Measurements from ENCODE around the gene ASB13. TPM values are rescaled to one million over a fixed set of nuclear protein-coding genes. Genes with fewer than 3 reads are reported as not detected.

Gene ASB13
- total RNA-seq, 4 donors from 2014 or later, result 11.6 to 18.6 (median 16.5) TPM

DNA sequence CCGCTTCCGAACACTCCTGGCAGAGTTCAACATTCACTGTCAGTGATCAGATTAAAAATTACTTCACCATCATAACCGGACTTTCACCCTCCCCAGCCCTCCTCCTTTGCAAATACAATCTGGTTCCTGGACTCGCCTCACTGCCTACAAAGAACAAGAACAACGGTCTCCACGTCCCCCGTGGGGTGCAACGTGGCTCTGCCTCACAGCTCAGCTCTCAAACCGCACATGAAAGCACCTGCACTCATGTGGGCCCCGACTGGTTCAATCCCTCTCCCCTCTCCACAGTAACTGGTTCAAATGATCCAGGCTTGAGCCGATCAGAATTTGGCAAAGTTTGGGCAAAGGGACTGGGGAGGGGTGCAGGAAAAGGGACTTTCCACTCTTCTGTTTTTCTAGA lies 21.0 kb downstream of the ASB13 start:
- peaks cover 52% of the 10 kb centered on the region for H3K36me3 ChIP-seq
- no peaks in the 10 kb centered on the region for H3K27me3 ChIP-seq
- H3K27ac ChIP-seq, result peak overlapping the region; percentile 72
- H3K4me1 ChIP-seq, result peaks cover 9% of the 10 kb centered on the region
- no peak overlapping the region for H3K4me3 ChIP-seq
- TF ChIP-seq POLR2AphosphoS5 (IDR thresholded peaks at IDR 0.05) (no peak), EP300 (IDR thresholded peaks at IDR 0.05) (no peak), POLR2A (IDR thresholded peaks at IDR 0.05) (no peak)
- TF ChIP-seq, protein P1, sequence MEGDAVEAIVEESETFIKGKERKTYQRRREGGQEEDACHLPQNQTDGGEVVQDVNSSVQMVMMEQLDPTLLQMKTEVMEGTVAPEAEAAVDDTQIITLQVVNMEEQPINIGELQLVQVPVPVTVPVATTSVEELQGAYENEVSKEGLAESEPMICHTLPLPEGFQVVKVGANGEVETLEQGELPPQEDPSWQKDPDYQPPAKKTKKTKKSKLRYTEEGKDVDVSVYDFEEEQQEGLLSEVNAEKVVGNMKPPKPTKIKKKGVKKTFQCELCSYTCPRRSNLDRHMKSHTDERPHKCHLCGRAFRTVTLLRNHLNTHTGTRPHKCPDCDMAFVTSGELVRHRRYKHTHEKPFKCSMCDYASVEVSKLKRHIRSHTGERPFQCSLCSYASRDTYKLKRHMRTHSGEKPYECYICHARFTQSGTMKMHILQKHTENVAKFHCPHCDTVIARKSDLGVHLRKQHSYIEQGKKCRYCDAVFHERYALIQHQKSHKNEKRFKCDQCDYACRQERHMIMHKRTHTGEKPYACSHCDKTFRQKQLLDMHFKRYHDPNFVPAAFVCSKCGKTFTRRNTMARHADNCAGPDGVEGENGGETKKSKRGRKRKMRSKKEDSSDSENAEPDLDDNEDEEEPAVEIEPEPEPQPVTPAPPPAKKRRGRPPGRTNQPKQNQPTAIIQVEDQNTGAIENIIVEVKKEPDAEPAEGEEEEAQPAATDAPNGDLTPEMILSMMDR (IDR thresholded peaks at IDR 0.05), result no peak
- no peak for DNase-seq (ENCODE audit: low spot score in 2 of 2)
- H3K9me3 ChIP-seq, result no peaks in the 10 kb centered on the region
- WGBS, result 59% methylated on average over 11 of the region's 11 CpGs

DNA sequence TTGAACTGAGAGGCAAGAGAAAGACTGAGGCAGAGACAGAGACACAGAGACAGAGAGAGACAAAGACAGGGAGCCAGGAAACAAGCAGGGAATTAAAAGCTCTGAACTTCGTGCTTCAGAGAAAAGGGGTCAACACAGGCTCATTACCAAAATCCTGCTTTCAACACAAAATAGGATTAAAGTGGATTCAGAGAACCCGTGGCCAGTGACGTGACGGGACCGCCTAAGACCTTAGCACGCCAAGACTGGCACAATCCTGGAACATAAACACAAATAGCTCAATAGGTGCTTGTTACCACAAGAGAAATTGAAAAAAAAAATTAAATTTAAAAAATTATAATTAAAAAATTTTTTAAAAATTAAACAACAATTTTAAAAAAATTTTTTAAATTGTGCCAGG lies 21.5 kb downstream of the ASB13 start:
- peaks cover 52% of the 10 kb centered on the region for H3K36me3 ChIP-seq
- WGBS, result 85% methylated on average over 6 of the region's 6 CpGs

DNA sequence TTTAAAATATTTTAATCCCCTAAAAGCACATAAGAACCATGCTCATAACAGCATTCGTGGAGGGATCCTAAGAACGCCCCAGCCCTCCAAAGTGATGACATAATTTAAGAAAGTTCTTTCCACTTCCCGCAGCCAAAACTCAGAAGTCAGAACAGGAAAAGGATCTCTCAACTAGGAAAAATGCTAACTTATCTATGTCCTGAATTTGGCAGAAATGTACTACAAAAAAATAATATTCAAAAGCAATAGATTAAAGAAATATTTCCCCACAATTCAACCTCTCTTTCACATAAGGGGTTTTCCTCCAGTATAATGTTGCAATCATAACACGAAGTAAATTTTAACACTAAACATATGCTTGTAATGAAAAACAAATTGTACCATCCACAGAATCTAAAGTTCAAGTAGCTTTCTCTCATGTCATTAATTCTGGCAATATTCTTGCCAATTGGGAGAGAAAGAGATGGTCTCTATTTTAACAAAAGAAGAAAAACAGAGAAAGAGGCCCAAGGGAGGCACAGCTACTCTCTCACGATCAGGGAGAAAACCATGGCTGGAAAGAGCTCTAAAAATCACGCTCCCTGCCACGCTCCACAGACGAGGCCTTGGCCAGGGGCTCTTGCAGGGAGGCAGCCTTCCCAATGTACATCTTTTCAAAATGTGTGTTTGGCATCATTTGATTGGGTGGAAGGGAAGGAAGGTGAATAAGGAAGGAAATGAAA lies 22.9 kb downstream of the ASB13 start:
- H3K9me3 ChIP-seq, result no peaks in the 10 kb centered on the region
- WGBS, result 60% methylated on average over 8 of the region's 8 CpGs
- no peaks in the 10 kb centered on the region for H3K27me3 ChIP-seq
- peaks cover 9% of the 10 kb centered on the region for H3K4me1 ChIP-seq
- no peak overlapping the region for H3K4me3 ChIP-seq
- DNase-seq (ENCODE audit: low spot score in 2 of 2), result no peak
- TF ChIP-seq, protein P1 (IDR thresholded peaks at IDR 0.05), result no peak
- TF ChIP-seq EP300 (IDR thresholded peaks at IDR 0.05) (no peak), POLR2A (IDR thresholded peaks at IDR 0.05) (no peak), POLR2AphosphoS5 (IDR thresholded peaks at IDR 0.05) (no peak)
- peak overlapping the region; percentile 60 for H3K27ac ChIP-seq
- peaks cover 54% of the 10 kb centered on the region for H3K36me3 ChIP-seq

More for the DNA sequence above, 21.5 kb downstream of the ASB13 start:
- peak overlapping the region; percentile 60 for H3K27ac ChIP-seq
- H3K27me3 ChIP-seq, result no peaks in the 10 kb centered on the region
- peaks cover 9% of the 10 kb centered on the region for H3K4me1 ChIP-seq
- TF ChIP-seq POLR2A (IDR thresholded peaks at IDR 0.05) (no peak), POLR2AphosphoS5 (IDR thresholded peaks at IDR 0.05) (no peak), EP300 (IDR thresholded peaks at IDR 0.05) (no peak)
- TF ChIP-seq, protein P1 (IDR thresholded peaks at IDR 0.05), result no peak
- no peak for DNase-seq (ENCODE audit: low spot score in 2 of 2)
- no peak overlapping the region for H3K4me3 ChIP-seq
- H3K9me3 ChIP-seq, result no peaks in the 10 kb centered on the region

DNA sequence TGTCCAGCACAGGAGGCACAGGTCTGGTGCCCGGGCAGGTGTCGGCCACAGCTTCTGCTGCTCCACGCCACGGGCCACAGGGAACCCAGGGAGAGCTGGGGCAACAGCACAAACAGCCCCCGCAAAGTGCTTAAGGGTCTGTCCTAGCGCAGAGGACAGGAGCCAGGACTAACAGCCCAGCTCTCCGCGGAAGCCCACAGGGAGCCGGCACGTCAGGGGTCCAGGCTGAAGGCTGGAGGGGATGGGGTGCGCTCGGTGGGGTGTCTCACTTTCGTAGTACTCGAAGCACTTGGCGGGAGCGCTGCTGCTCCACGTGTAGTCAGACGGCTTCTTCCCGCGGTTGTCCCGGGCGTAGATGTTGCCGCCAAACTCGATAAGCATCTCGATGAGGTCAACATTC lies 24.9 kb downstream of the ASB13 start:
- no peaks in the 10 kb centered on the region for H3K9me3 ChIP-seq
- no peak overlapping the region for H3K27ac ChIP-seq
- H3K36me3 ChIP-seq, result peaks cover 47% of the 10 kb centered on the region
- WGBS, result 94% methylated on average over 24 of the region's 25 CpGs
- no peak for DNase-seq (ENCODE audit: low spot score in 2 of 2)
- H3K4me1 ChIP-seq, result peaks cover 9% of the 10 kb centered on the region
- H3K27me3 ChIP-seq, result no peaks in the 10 kb centered on the region
- TF ChIP-seq POLR2AphosphoS5 (IDR thresholded peaks at IDR 0.05), result no peak
- TF ChIP-seq, protein P1 (IDR thresholded peaks at IDR 0.05), result no peak
- no peak for TF ChIP-seq POLR2A (IDR thresholded peaks at IDR 0.05)
- no peak for TF ChIP-seq EP300 (IDR thresholded peaks at IDR 0.05)
- no peak overlapping the region for H3K4me3 ChIP-seq

DNA sequence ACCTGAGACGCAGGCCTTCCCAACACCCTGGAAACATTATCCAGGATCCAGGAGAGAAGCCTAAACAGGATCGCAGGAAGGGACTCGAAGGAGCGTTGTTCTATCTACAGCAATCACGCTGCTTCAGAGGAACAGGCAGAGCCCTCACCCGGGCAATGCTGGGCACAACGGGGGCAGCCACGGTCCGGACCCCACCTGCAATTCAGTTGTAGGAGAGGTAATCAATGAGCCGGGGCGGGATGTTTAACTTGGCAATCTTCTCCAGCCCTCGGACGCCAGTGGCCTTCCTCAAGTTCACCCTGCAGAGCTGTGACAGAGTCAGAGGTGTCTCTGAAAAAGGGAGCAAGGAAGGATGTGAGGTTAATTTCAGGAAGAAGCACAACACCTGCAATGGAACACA lies 25.9 kb downstream of the ASB13 start:
- peaks cover 9% of the 10 kb centered on the region for H3K4me1 ChIP-seq
- no peak for DNase-seq (ENCODE audit: low spot score in 2 of 2)
- no peaks in the 10 kb centered on the region for H3K9me3 ChIP-seq
- TF ChIP-seq, protein P1 (IDR thresholded peaks at IDR 0.05), result no peak
- TF ChIP-seq EP300 (IDR thresholded peaks at IDR 0.05), result no peak
- no peak for TF ChIP-seq POLR2A (IDR thresholded peaks at IDR 0.05)
- no peak for TF ChIP-seq POLR2AphosphoS5 (IDR thresholded peaks at IDR 0.05)
- no peaks in the 10 kb centered on the region for H3K27me3 ChIP-seq
- no peak overlapping the region for H3K27ac ChIP-seq
- WGBS, result 97% methylated on average over 8 of the region's 13 CpGs
- H3K4me3 ChIP-seq, result no peak overlapping the region
- peaks cover 47% of the 10 kb centered on the region for H3K36me3 ChIP-seq
